ENCODE data around the gene TMEM175.

The TMEM175 gene

GRCh38 chr4:890036-890695 lies 42.1 kb upstream of the TMEM175 start:
- Histone ChIP-seq H3K27ac (ENCODE audit: low read depth, low read length) (no peak overlapping the region), H3K9ac (ENCODE audit: low read depth, low read length) (no peak overlapping the region), H3K27me3 (ENCODE audit: insufficient read depth, low read length) (no peaks in the 10 kb centered on the region), H3K36me3 (ENCODE audit: insufficient read depth, low read length) (peaks cover 14% of the 10 kb centered on the region; the same call in 1 of the 2 replicates), H3K9me3 (ENCODE audit: insufficient read depth, low read depth, low read length) (no peaks in the 10 kb centered on the region), H3K4me1 (ENCODE audit: insufficient read depth, low read length) (no peaks in the 10 kb centered on the region), H3K4me3 (ENCODE audit: low read length) (no peak overlapping the region)
- WGBS, result 94% methylated on average over 22 of the region's 22 CpGs

GRCh38 chr4:891747-892146 lies 40.5 kb upstream of the TMEM175 start:
- 87% methylated on average over 10 of the region's 10 CpGs for WGBS

DNA sequence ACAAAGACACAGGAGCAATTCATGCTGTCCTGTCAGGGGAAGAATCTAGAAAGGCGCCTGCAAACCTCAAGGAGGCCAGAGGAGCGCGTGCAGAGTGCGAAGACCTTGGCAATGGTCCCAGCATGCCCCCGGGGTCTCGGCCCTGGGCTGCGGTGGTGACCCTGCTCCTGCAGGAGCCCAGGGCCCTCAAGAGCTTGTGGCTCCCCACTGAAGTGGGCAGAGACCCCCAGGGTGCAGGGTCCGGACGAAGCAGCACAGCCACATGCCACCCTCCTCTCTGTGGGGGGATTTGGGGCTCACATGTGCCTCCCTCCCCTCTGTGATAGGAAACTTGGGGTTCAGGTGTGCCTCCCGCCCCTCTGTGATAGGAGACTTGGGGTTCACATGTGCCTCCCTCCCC lies 39.5 kb upstream of the TMEM175 start:
- Histone ChIP-seq H3K36me3 (ENCODE audit: insufficient read depth, low read length) (peaks cover 33% of the 10 kb centered on the region), H3K27me3 (ENCODE audit: insufficient read depth, low read length) (no peaks in the 10 kb centered on the region), H3K9ac (ENCODE audit: low read depth, low read length) (no peak overlapping the region), H3K27ac (ENCODE audit: low read depth, low read length) (no peak overlapping the region), H3K9me3 (ENCODE audit: insufficient read depth, low read depth, low read length) (no peaks in the 10 kb centered on the region), H3K4me3 (ENCODE audit: low read length) (no peak overlapping the region), H3K4me1 (ENCODE audit: insufficient read depth, low read length) (no peaks in the 10 kb centered on the region)
- 97% methylated on average over 10 of the region's 10 CpGs for WGBS

More at GRCh38 chr4:891747-892146, 40.5 kb upstream of the TMEM175 start:
- no peaks in the 10 kb centered on the region for H3K27me3 ChIP-seq (ENCODE audit: insufficient read depth, low read length)
- H3K4me3 ChIP-seq (ENCODE audit: low read length), result no peak overlapping the region
- no peak overlapping the region for H3K9ac ChIP-seq (ENCODE audit: low read depth, low read length)
- H3K36me3 ChIP-seq (ENCODE audit: insufficient read depth, low read length), result peaks cover 24% of the 10 kb centered on the region
- no peak overlapping the region for H3K27ac ChIP-seq (ENCODE audit: low read depth, low read length)
- no peaks in the 10 kb centered on the region for H3K9me3 ChIP-seq (ENCODE audit: insufficient read depth, low read depth, low read length)
- no peaks in the 10 kb centered on the region for H3K4me1 ChIP-seq (ENCODE audit: insufficient read depth, low read length)

GRCh38 chr4:893276-893994 lies 38.8 kb upstream of the TMEM175 start:
- 96% methylated on average over 41 of the region's 41 CpGs for WGBS
- H3K4me1 ChIP-seq (ENCODE audit: insufficient read depth, low read length), result no peaks in the 10 kb centered on the region
- no peaks in the 10 kb centered on the region for H3K9me3 ChIP-seq (ENCODE audit: insufficient read depth, low read depth, low read length)
- H3K27me3 ChIP-seq (ENCODE audit: insufficient read depth, low read length), result no peaks in the 10 kb centered on the region
- peaks cover 30% of the 10 kb centered on the region for H3K36me3 ChIP-seq (ENCODE audit: insufficient read depth, low read length)
- H3K4me3 ChIP-seq (ENCODE audit: low read length), result no peak overlapping the region
- no peak overlapping the region for H3K9ac ChIP-seq (ENCODE audit: low read depth, low read length)
- no peak overlapping the region for H3K27ac ChIP-seq (ENCODE audit: low read depth, low read length)

- H3K9ac ChIP-seq (ENCODE audit: low read depth, low read length), result no peak overlapping the region
- WGBS, result 94% methylated on average over 40 of the region's 40 CpGs
- no peaks in the 10 kb centered on the region for H3K9me3 ChIP-seq (ENCODE audit: insufficient read depth, low read depth, low read length)
- no peaks in the 10 kb centered on the region for H3K4me1 ChIP-seq (ENCODE audit: insufficient read depth, low read length)
- H3K4me3 ChIP-seq (ENCODE audit: low read length), result no peak overlapping the region
- no peak overlapping the region for H3K27ac ChIP-seq (ENCODE audit: low read depth, low read length)
- H3K36me3 ChIP-seq (ENCODE audit: insufficient read depth, low read length), result peaks cover 29% of the 10 kb centered on the region
- H3K27me3 ChIP-seq (ENCODE audit: insufficient read depth, low read length), result no peaks in the 10 kb centered on the region
These were observed 38.1 kb upstream of the TMEM175 start for GRCh38 chr4:893995-894705.

- no peaks in the 10 kb centered on the region for H3K9me3 ChIP-seq (ENCODE audit: insufficient read depth, low read depth, low read length)
- H3K36me3 ChIP-seq (ENCODE audit: insufficient read depth, low read length), result peaks cover 24% of the 10 kb centered on the region
- no peaks in the 10 kb centered on the region for H3K27me3 ChIP-seq (ENCODE audit: insufficient read depth, low read length)
- no peak overlapping the region for H3K27ac ChIP-seq (ENCODE audit: low read depth, low read length)
- H3K4me3 ChIP-seq (ENCODE audit: low read length), result no peak overlapping the region
- no peaks in the 10 kb centered on the region for H3K4me1 ChIP-seq (ENCODE audit: insufficient read depth, low read length)
- no peak overlapping the region for H3K9ac ChIP-seq (ENCODE audit: low read depth, low read length)
- 94% methylated on average over 16 of the region's 16 CpGs for WGBS
These were observed 36.7 kb upstream of the TMEM175 start for GRCh38 chr4:895596-895995.

GRCh38 chr4:896216-896615 lies 36.0 kb upstream of the TMEM175 start:
- Histone ChIP-seq H3K27ac (ENCODE audit: low read depth, low read length) (no peak overlapping the region), H3K9ac (ENCODE audit: low read depth, low read length) (no peak overlapping the region), H3K9me3 (ENCODE audit: insufficient read depth, low read depth, low read length) (no peaks in the 10 kb centered on the region), H3K4me1 (ENCODE audit: insufficient read depth, low read length) (no peaks in the 10 kb centered on the region), H3K27me3 (ENCODE audit: insufficient read depth, low read length) (no peaks in the 10 kb centered on the region), H3K36me3 (ENCODE audit: insufficient read depth, low read length) (peaks cover 24% of the 10 kb centered on the region), H3K4me3 (ENCODE audit: low read length) (no peak overlapping the region)
- 91% methylated on average over 13 of the region's 13 CpGs for WGBS

DNA sequence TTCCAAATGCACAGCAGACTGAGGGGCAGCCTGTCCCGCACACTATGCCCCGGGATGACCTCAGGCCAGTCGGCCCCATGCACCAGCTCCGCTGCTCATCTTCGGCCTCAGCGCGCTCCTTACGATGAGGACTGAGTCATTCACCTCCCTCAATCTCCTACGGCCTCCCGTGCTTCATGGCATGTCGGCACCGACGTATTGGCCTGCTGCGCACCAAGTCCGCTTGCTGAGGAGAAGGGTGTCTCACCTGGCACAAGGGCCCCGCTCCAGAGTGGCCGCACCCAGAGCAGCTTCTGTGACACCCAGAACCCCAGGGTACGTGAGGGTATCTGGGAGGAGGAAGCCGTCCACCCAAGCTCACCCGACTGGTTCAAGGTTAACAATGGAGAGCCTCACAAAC lies 35.6 kb upstream of the TMEM175 start:
- Histone ChIP-seq H3K9me3 (ENCODE audit: insufficient read depth, low read depth, low read length) (no peaks in the 10 kb centered on the region), H3K4me1 (ENCODE audit: insufficient read depth, low read length) (no peaks in the 10 kb centered on the region), H3K27ac (ENCODE audit: low read depth, low read length) (no peak overlapping the region), H3K27me3 (ENCODE audit: insufficient read depth, low read length) (no peaks in the 10 kb centered on the region), H3K9ac (ENCODE audit: low read depth, low read length) (no peak overlapping the region), H3K4me3 (ENCODE audit: low read length) (no peak overlapping the region), H3K36me3 (ENCODE audit: insufficient read depth, low read length) (peaks cover 24% of the 10 kb centered on the region)
- WGBS, result 96% methylated on average over 20 of the region's 20 CpGs

DNA sequence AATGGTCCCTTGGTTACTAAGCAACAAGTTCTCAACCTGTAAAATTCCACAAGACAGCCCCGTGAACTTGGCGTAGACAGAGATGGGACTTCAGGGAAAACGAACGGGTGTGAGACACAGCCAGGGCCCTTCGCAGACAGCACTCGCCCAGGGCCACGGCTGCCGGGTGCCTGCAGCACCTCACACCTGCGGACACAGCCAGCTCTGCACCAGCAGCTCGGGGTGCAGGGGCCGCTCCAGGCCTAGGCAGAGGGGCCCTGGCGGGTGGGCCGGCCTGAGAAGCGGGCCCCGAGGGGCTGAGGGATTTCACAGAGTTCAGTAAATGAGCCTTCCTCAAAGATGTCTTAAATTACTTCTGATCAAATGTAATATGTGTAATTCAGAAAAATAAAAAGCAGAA lies 34.1 kb upstream of the TMEM175 start:
- H3K4me3 ChIP-seq (ENCODE audit: low read length), result no peak overlapping the region
- no peak overlapping the region for H3K27ac ChIP-seq (ENCODE audit: low read depth, low read length)
- WGBS, result 97% methylated on average over 15 of the region's 15 CpGs
- H3K36me3 ChIP-seq (ENCODE audit: insufficient read depth, low read length), result peaks cover 24% of the 10 kb centered on the region
- no peaks in the 10 kb centered on the region for H3K9me3 ChIP-seq (ENCODE audit: insufficient read depth, low read depth, low read length)
- no peaks in the 10 kb centered on the region for H3K4me1 ChIP-seq (ENCODE audit: insufficient read depth, low read length)
- no peaks in the 10 kb centered on the region for H3K27me3 ChIP-seq (ENCODE audit: insufficient read depth, low read length)
- no peak overlapping the region for H3K9ac ChIP-seq (ENCODE audit: low read depth, low read length)

DNA sequence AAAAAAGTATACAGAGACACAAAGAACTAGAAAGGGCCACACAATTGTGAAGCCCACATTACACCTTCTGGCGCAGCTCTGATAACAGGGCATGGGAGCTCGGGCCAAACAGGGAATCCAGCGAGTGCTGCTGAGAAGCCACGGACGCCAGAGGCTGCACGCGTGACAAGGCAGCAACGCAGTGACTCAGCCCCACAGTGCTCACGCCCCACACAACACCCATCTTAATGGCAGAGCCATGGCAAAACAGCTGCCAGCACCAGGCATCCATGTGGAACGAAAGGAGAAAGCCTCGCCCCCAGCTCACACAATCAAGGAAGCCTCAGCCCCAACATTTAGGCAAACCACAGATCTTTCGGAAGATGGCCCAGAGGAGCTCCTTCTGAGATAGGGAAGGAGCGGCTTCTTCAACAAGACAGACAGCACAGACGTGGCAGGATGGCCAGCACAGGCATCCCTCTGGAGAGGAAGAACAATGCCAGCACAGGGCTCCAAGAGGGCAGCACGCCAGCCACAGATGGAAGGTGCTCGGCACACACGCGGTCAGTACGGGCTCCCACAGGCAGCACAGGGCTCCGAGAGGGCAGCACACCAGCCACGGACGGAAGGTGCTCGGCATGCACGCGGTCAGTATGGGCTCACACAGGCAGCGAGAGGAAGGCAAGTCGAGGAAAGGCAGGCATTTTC lies 33.2 kb upstream of the TMEM175 start:
- H3K4me3 ChIP-seq (ENCODE audit: low read length), result no peak overlapping the region
- no peaks in the 10 kb centered on the region for H3K4me1 ChIP-seq (ENCODE audit: insufficient read depth, low read length)
- H3K9me3 ChIP-seq (ENCODE audit: insufficient read depth, low read depth, low read length), result no peaks in the 10 kb centered on the region
- peaks cover 28% of the 10 kb centered on the region for H3K36me3 ChIP-seq (ENCODE audit: insufficient read depth, low read length)
- no peak overlapping the region for H3K27ac ChIP-seq (ENCODE audit: low read depth, low read length)
- WGBS, result 94% methylated on average over 27 of the region's 27 CpGs
- no peaks in the 10 kb centered on the region for H3K27me3 ChIP-seq (ENCODE audit: insufficient read depth, low read length)
- no peak overlapping the region for H3K9ac ChIP-seq (ENCODE audit: low read depth, low read length)

DNA sequence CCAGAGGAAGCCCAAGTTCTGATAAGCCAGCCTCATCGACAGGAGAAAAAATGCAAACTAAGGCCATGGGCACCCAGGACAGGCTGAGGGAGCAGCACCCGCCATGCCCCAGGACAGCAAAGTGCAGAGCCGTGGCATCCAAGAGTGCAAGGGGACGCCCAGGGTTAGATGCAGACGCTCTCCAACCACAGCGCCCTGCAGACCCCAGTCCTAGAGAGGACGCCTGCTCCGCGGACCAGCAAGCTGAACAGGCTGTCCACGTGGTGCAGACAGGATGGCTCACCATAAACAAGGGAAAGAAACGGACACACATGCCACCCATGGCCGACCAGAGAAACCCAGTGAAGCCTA lies 32.7 kb upstream of the TMEM175 start:
- H3K27me3 ChIP-seq (ENCODE audit: insufficient read depth, low read length), result no peaks in the 10 kb centered on the region
- H3K9me3 ChIP-seq (ENCODE audit: insufficient read depth, low read depth, low read length), result no peaks in the 10 kb centered on the region
- H3K9ac ChIP-seq (ENCODE audit: low read depth, low read length), result no peak overlapping the region
- no peak overlapping the region for H3K4me3 ChIP-seq (ENCODE audit: low read length)
- peaks cover 28% of the 10 kb centered on the region for H3K36me3 ChIP-seq (ENCODE audit: insufficient read depth, low read length)
- no peak overlapping the region for H3K27ac ChIP-seq (ENCODE audit: low read depth, low read length)
- WGBS, result 97% methylated on average over 12 of the region's 12 CpGs
- no peaks in the 10 kb centered on the region for H3K4me1 ChIP-seq (ENCODE audit: insufficient read depth, low read length)
